Measurements from ENCODE around the gene NECTIN4.

Gene NECTIN4

DNA sequence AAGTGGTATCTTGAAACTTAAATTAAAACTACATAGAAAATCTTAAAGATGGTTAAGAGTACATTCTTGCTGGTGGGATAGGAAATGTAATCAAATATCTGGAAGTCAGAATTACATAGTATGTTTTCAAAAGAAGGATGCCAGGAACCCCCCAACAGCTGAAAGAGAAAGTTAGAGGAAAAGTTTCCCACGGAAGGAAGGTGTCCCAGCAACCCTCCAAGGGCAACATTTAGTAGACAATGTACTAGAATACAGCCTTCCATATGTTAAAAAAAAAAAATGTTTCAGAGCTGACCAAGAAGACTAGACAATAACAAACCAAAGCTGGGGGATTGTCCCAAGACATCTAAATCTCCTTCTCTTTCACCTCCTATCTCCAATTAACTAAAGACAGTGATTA lies 40.9 kb upstream of the NECTIN4 start:
- H3K27ac ChIP-seq = peak overlapping the region; percentile 99; the same call in 1 of the 2 replicates
- TF ChIP-seq, protein P1, sequence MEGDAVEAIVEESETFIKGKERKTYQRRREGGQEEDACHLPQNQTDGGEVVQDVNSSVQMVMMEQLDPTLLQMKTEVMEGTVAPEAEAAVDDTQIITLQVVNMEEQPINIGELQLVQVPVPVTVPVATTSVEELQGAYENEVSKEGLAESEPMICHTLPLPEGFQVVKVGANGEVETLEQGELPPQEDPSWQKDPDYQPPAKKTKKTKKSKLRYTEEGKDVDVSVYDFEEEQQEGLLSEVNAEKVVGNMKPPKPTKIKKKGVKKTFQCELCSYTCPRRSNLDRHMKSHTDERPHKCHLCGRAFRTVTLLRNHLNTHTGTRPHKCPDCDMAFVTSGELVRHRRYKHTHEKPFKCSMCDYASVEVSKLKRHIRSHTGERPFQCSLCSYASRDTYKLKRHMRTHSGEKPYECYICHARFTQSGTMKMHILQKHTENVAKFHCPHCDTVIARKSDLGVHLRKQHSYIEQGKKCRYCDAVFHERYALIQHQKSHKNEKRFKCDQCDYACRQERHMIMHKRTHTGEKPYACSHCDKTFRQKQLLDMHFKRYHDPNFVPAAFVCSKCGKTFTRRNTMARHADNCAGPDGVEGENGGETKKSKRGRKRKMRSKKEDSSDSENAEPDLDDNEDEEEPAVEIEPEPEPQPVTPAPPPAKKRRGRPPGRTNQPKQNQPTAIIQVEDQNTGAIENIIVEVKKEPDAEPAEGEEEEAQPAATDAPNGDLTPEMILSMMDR (IDR thresholded peaks at IDR 0.05) = no peak
- no peak for TF ChIP-seq ZFX (IDR thresholded peaks at IDR 0.05; ENCODE audit: borderline replicate concordance)

DNA sequence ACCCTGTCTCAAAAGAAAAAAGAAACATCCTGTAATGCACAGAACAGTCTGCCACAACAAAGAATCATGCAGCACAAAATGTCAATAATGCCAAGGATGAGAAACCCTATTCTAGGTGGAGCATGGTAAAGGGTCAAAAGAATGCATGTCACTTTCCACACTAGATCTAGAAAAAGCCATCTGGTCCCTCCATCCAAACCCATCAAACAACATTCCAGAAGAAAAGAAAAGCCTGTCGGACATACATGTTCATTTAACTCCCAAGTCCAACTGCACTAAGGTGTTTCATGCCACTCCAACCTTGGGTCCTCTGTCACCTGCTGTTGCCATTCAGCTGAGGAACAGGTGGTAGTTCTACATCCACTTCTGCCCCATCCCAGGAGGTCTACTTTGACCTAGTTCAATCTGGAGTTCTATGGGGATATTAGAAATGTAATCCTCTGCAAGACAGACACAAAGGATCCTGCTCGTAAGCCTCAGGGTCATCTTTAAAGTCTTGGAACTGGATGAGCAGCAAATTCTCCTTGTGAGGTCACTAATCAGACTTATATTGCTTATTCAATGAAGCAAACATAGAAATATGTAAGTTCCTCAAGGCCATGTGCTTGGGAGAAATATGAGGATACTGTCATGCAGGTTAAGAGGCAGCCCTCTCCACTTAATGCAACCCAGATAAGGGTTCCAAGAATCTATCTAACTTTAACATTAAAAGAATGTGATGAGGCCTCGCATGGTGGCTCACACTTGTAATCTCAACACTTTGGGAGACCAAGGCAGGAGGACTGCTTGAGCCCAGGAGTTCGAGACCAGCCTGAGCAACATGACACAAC lies 39.4 kb upstream of the NECTIN4 start:
- TF ChIP-seq, protein P1 (IDR thresholded peaks at IDR 0.05) = no peak
- TF ChIP-seq ZFX (IDR thresholded peaks at IDR 0.05; ENCODE audit: borderline replicate concordance) = no peak
- no peak overlapping the region for H3K27ac ChIP-seq

DNA sequence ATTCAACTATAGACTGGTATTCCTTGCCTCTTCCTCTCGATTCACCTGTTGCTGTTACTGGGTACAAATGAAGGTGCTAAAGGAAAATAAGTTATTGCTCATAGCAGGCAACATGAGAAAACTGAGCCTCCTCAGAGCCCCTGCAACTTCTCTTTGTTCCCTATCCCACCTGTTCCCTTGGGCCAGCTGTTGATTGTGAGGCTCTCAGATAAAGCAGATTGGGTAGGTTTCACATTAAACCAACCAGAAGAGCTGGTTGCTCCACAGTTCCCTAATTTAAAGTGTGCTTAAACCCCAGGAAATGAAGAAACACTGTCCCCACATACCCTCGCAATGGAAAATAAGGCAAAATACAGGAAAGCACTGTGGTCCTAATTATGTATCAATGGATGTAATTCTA lies 38.3 kb upstream of the NECTIN4 start:
- no peak overlapping the region for H3K27ac ChIP-seq
- no peak for TF ChIP-seq ZFX (IDR thresholded peaks at IDR 0.05; ENCODE audit: borderline replicate concordance)
- TF ChIP-seq, protein P1 (IDR thresholded peaks at IDR 0.05) = no peak

DNA sequence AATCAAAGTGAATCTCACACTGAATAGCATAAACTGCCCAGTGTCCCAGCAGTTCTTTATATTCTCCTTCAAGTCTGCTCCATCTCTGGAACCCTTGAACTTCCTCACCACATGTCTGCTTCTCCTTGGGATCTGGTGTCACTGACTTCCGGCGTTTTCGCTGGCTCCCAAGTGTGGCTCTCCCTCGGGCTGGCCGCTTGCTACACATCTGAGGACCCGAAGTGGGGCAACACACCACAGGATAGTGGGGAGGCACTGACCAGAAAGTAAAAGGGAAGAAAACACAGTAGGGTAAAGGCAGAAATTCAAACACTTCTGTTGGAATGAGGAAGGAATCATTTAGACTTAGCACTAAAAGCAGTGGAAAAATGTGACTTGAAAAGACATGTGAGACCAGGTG lies 33.6 kb upstream of the NECTIN4 start:
- H3K27ac ChIP-seq = no peak overlapping the region
- TF ChIP-seq ZFX (IDR thresholded peaks at IDR 0.05; ENCODE audit: borderline replicate concordance) = no peak
- TF ChIP-seq, protein P1 (IDR thresholded peaks at IDR 0.05) = no peak

DNA sequence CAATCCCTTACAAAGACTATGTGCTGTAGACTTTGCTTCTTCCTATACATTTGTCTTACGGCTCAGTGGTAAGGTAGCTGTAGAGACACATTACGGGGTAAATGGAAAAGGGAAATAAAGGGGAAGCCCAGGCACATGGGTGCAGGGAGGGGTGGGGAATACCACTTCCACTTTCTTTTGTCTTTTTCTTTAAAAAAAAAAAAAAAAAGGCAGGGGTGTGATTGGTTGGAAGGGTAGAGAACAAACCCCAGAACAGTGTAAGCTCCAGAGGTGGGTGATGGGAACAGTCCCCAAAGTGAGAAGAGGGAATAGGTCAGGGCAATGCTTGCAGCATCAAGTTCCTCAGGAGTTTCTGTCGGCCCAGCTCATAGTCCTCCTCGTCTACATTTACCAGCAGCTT lies 32.5 kb upstream of the NECTIN4 start:
- TF ChIP-seq, protein P1 (IDR thresholded peaks at IDR 0.05) = no peak
- no peak for TF ChIP-seq ZFX (IDR thresholded peaks at IDR 0.05; ENCODE audit: borderline replicate concordance)
- no peak overlapping the region for H3K27ac ChIP-seq

DNA sequence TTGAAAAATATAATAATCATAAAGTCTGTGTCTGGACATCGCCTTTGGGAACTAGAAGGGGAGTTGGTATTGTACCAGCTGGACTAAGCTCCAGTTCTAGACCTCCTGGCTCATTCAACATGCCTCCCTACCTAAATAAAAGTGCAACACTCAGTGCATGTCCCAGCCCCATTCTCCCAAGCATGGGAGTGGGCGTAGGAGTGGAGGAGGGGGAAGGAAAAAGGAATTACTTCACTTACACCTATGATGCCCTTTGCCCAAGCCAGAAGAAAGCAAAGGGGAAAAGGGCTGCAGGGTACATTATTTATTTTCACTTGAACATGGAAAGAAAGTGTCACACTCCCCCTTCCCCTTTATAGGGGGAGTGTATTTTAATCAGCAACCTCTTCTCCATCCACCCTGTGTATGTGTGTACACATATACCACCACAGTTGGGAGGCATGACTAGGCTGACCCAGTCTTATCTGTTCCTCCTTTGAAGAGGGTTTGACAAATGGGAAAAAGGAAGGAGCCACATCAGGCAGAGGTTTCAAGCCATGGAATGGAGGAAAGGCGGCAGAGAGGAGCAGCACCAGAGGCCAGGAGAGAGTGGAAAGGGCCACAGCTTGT lies 31.8 kb upstream of the NECTIN4 start:
- TF ChIP-seq ZFX (IDR thresholded peaks at IDR 0.05; ENCODE audit: borderline replicate concordance) = no peak
- TF ChIP-seq, protein P1 (IDR thresholded peaks at IDR 0.05) = no peak
- H3K27ac ChIP-seq = no peak overlapping the region; the same call in 1 of the 2 replicates
